Muscle of leg (tissue), 11 donors: ENCODE results near the gene RBM33. TPM values are rescaled to one million over a fixed set of nuclear protein-coding genes. Genes with fewer than 3 reads are reported as not detected.
"Not testable (repeated sequence)": the region's sequence is repeated elsewhere in the genome, so short reads cannot be mapped to it uniquely, and the experiment has no call there.

Experiments
- DNase-seq: peaks from one replicate; pipeline ENCODE4 v3.0.0; 2013
- H3K27ac ChIP-seq: one replicate; pipeline ENCODE4 v1.5.1; 2013; ENCODE audit warnings: mild to moderate bottlenecking, low read length, control low read depth
- H3K27me3 ChIP-seq: one replicate; pipeline ENCODE4 v1.6.1; 2013; ENCODE audit warnings: low read length; ENCODE audit not compliant: control insufficient read depth, insufficient read depth
- H3K36me3 ChIP-seq: one replicate; pipeline ENCODE4 v1.6.1; 2013; ENCODE audit warnings: low read length; ENCODE audit not compliant: control insufficient read depth, insufficient read depth
- H3K4me1 ChIP-seq: one replicate; pipeline ENCODE4 v1.6.1; 2013; ENCODE audit warnings: low read length; ENCODE audit not compliant: control insufficient read depth, insufficient read depth
- H3K4me3 ChIP-seq: one replicate; pipeline ENCODE4 v1.5.1; 2013; ENCODE audit warnings: low read length, control low read depth
- H3K9me3 ChIP-seq: replicated peaks from 2 replicates; pipeline ENCODE4 v1.6.1; 2013; ENCODE audit warnings: low read depth, low read length; ENCODE audit not compliant: control insufficient read depth
- WGBS: methylation state at CpG from one replicate; pipeline ENCODE4 v1.1.5; 2013; ENCODE audit warnings: missing lambda C conversion rate; ENCODE audit not compliant: insufficient coverage; 5-methylcytosine and 5-hydroxymethylcytosine counted together
- polyA plus RNA-seq, 8 donors: library from polyadenylated mRNA; unstranded; fragments of 120-200 nt; gene quantifications; one replicate each; pipeline versions ENCODE4 v1.2.1 to v1.2.3, GENCODE V29; 2013; ENCODE audit warnings: inconsistent platforms in 1 of 8, low replicate concordance in 1 of 8; ENCODE audit not compliant: insufficient read length in 8 of 8, insufficient read depth in 1 of 8
- total RNA-seq: library from RNA; stranded (reverse); fragments of 120-200 nt; gene quantifications from one replicate; pipeline ENCODE4 v1.2.4, GENCODE V29; 2013

The RBM33 gene
- total and polyA plus RNA-seq, 9 donors = 18.3 to 46.2 (median 25.6) TPM

GRCh38 chr7:155816996-155817395, 172.5 kb downstream of the RBM33 start:
- peaks cover 56% of the 10 kb centered on the region for H3K27me3 ChIP-seq
- H3K27ac ChIP-seq = no peak overlapping the region
- H3K4me3 ChIP-seq = no peak overlapping the region
- peaks cover 3% of the 10 kb centered on the region for H3K4me1 ChIP-seq
- H3K9me3 ChIP-seq = no peaks in the 10 kb centered on the region
- no peaks in the 10 kb centered on the region for H3K36me3 ChIP-seq
- DNase-seq = no peak
- 92% methylated on average over 14 of the region's 16 CpGs for WGBS

GRCh38 chr7:155817515-155817914, 173.1 kb downstream of the RBM33 start:
- peaks cover 51% of the 10 kb centered on the region for H3K27me3 ChIP-seq
- not testable (repeated sequence) for H3K4me1 ChIP-seq, DNase-seq, H3K36me3 ChIP-seq, H3K9me3 ChIP-seq, H3K4me3 ChIP-seq, H3K27ac ChIP-seq
- 83% methylated on average over 2 of the region's 4 CpGs for WGBS

- no peak overlapping the region for H3K4me3 ChIP-seq
- WGBS = 72% methylated on average over 15 of the region's 21 CpGs
- no peak overlapping the region for H3K27ac ChIP-seq
- H3K36me3 ChIP-seq = no peaks in the 10 kb centered on the region
- peaks cover 43% of the 10 kb centered on the region for H3K27me3 ChIP-seq
- H3K4me1 ChIP-seq = no peaks in the 10 kb centered on the region
- no peaks in the 10 kb centered on the region for H3K9me3 ChIP-seq
- no peak for DNase-seq
These were observed 173.8 kb downstream of the RBM33 start for GRCh38 chr7:155818154-155818819.

- Histone ChIP-seq H3K27ac (no peak overlapping the region), H3K36me3 (no peaks in the 10 kb centered on the region), H3K9me3 (no peaks in the 10 kb centered on the region), H3K27me3 (peaks cover 41% of the 10 kb centered on the region), H3K4me3 (no peak overlapping the region), H3K4me1 (no peaks in the 10 kb centered on the region)
- WGBS = 69% methylated on average over 5 of the region's 6 CpGs
- DNase-seq = no peak
These were observed 174.3 kb downstream of the RBM33 start for GRCh38 chr7:155818820-155819168.

- no peak for DNase-seq
- H3K4me3 ChIP-seq = no peak overlapping the region
- H3K27me3 ChIP-seq = peaks cover 39% of the 10 kb centered on the region
- H3K9me3 ChIP-seq = no peaks in the 10 kb centered on the region
- no peaks in the 10 kb centered on the region for H3K4me1 ChIP-seq
- no peaks in the 10 kb centered on the region for H3K36me3 ChIP-seq
- H3K27ac ChIP-seq = no peak overlapping the region
- 30% methylated on average over 5 of the region's 12 CpGs for WGBS
These were observed 174.7 kb downstream of the RBM33 start for GRCh38 chr7:155819186-155819585.

GRCh38 chr7:155820246-155820645, 175.8 kb downstream of the RBM33 start:
- no peak for DNase-seq

GRCh38 chr7:155820788-155821187, 176.3 kb downstream of the RBM33 start:
- no peak overlapping the region for H3K4me3 ChIP-seq
- no peaks in the 10 kb centered on the region for H3K9me3 ChIP-seq
- no peak overlapping the region for H3K27ac ChIP-seq
- no peaks in the 10 kb centered on the region for H3K36me3 ChIP-seq
- no peaks in the 10 kb centered on the region for H3K4me1 ChIP-seq
- WGBS = 58% methylated on average over 8 of the region's 13 CpGs
- no peak for DNase-seq
- H3K27me3 ChIP-seq = peaks cover 25% of the 10 kb centered on the region

More at GRCh38 chr7:155820246-155820645, 175.8 kb downstream of the RBM33 start:
- Histone ChIP-seq H3K4me1 (no peaks in the 10 kb centered on the region), H3K36me3 (no peaks in the 10 kb centered on the region), H3K4me3 (no peak overlapping the region), H3K27me3 (peaks cover 30% of the 10 kb centered on the region), H3K9me3 (no peaks in the 10 kb centered on the region), H3K27ac (no peak overlapping the region)
- WGBS = 80% methylated on average over 16 of the region's 18 CpGs

GRCh38 chr7:155821851-155822250, 177.4 kb downstream of the RBM33 start:
- no peak for DNase-seq
- H3K4me3 ChIP-seq = no peak overlapping the region
- no peaks in the 10 kb centered on the region for H3K4me1 ChIP-seq
- H3K36me3 ChIP-seq = no peaks in the 10 kb centered on the region
- no peaks in the 10 kb centered on the region for H3K9me3 ChIP-seq
- H3K27me3 ChIP-seq = peaks cover 15% of the 10 kb centered on the region
- 83% methylated on average over 11 of the region's 11 CpGs for WGBS
- no peak overlapping the region for H3K27ac ChIP-seq

- Histone ChIP-seq H3K36me3 (no peaks in the 10 kb centered on the region), H3K27ac (no peak overlapping the region), H3K9me3 (no peaks in the 10 kb centered on the region), H3K4me1 (no peaks in the 10 kb centered on the region), H3K4me3 (no peak overlapping the region), H3K27me3 (peaks cover 8% of the 10 kb centered on the region)
- no CpG with 5 or more reads among the region's 17 CpGs for WGBS
- no peak for DNase-seq
These were observed 179.9 kb downstream of the RBM33 start for GRCh38 chr7:155824227-155824886.

GRCh38 chr7:155825336-155825735, 180.9 kb downstream of the RBM33 start:
- 58% methylated on average over 2 of the region's 3 CpGs for WGBS
- H3K9me3 ChIP-seq = no peaks in the 10 kb centered on the region
- H3K27me3 ChIP-seq = peaks cover 8% of the 10 kb centered on the region
- no peak for DNase-seq
- H3K36me3 ChIP-seq = no peaks in the 10 kb centered on the region
- no peak overlapping the region for H3K27ac ChIP-seq
- no peak overlapping the region for H3K4me3 ChIP-seq
- no peaks in the 10 kb centered on the region for H3K4me1 ChIP-seq
